Muscle of arm (tissue), 12 donors: Measurements from ENCODE around the gene GRAP. TPM values are rescaled to one million over a fixed set of nuclear protein-coding genes. Genes with fewer than 3 reads are reported as not detected.

Experiments
- DNase-seq: peaks from one replicate; pipeline ENCODE4 v3.0.0-alpha.2; 2013
- polyA plus RNA-seq, 12 donors: library from polyadenylated mRNA; unstranded; fragments of 120-200 nt; gene quantifications; one replicate each; pipeline ENCODE4 v1.2.1, GENCODE V29; 2013; ENCODE audit not compliant: insufficient read length in 12 of 12

The GRAP gene
- polyA plus RNA-seq, 12 donors, result 2.1 to 5.0 (median 2.4) TPM; not detected in 2

- no peak for DNase-seq
Measured at GRCh38 chr17:18985475-18985874, 61.3 kb downstream of the GRAP start.

- no peak for DNase-seq
Measured at GRCh38 chr17:18984273-18985114, 62.3 kb downstream of the GRAP start.

- DNase-seq, result no peak
Measured at GRCh38 chr17:18981642-18982424, 64.9 kb downstream of the GRAP start.

GRCh38 chr17:18981335-18981641 lies 65.5 kb downstream of the GRAP start:
- no peak for DNase-seq

- no peak for DNase-seq
Measured at GRCh38 chr17:18980682-18981334, 65.9 kb downstream of the GRAP start.

GRCh38 chr17:18978655-18979054 lies 68.1 kb downstream of the GRAP start:
- no peak for DNase-seq

- DNase-seq, result no peak
Measured at GRCh38 chr17:18978050-18978449, 68.7 kb downstream of the GRAP start.

GRCh38 chr17:18977646-18978045 lies 69.1 kb downstream of the GRAP start:
- DNase-seq, result no peak

- no peak for DNase-seq
Measured at GRCh38 chr17:18977021-18977420, 69.7 kb downstream of the GRAP start.

- no peak for DNase-seq
Measured at GRCh38 chr17:18976201-18976600, 70.6 kb downstream of the GRAP start.

GRCh38 chr17:18975597-18975996 lies 71.2 kb downstream of the GRAP start:
- DNase-seq, result no peak

GRCh38 chr17:18974407-18975149 lies 72.2 kb downstream of the GRAP start:
- no peak for DNase-seq

- DNase-seq, result no peak
Measured at GRCh38 chr17:18971801-18972200, 75.0 kb downstream of the GRAP start.

Other genes with a start within 250 kb of the GRAP start
- 10 to 100 TPM in 11 of 12 donors, not detected in 1; 22.2 to 32.5 (median 24.8) TPM for gene PRPSAP2, start 188.8 kb downstream of the GRAP start, polyA plus RNA-seq
- gene SLC5A10, start 94.8 kb downstream of the GRAP start, polyA plus RNA-seq, result under 1 TPM in 7 of 12 donors, not detected in 5; 0.05 to 0.29 (median 0.12) TPM
- gene FAM83G, start 42.2 kb downstream of the GRAP start, polyA plus RNA-seq, result 1 to 10 TPM in 3 of 12 donors, under 1 TPM in 8, not detected in 1; 0.11 to 4.8 (median 0.24) TPM
- gene GRAPL, start 80.6 kb upstream of the GRAP start, polyA plus RNA-seq, result 1 to 10 TPM in 6 of 12 donors, under 1 TPM in 4, not detected in 2; 0.33 to 3.9 (median 1.4) TPM
- gene EPN2, start 190.4 kb upstream of the GRAP start, polyA plus RNA-seq, result 10 to 100 TPM in 11 of 12 donors, not detected in 1; 20.8 to 78.2 (median 27.3) TPM